ENCODE results near the gene FAM200B.

Gene FAM200B

GRCh38 chr4:15668566-15669435, 12.8 kb upstream of the FAM200B start:
- no peak for DNase-seq (ENCODE audit: low spot score)

GRCh38 chr4:15670576-15670975, 11.1 kb upstream of the FAM200B start:
- no peak for DNase-seq (ENCODE audit: low spot score)

GRCh38 chr4:15672101-15672500, 9.5 kb upstream of the FAM200B start:
- DNase-seq (ENCODE audit: low spot score) = no peak

- no peak for DNase-seq (ENCODE audit: low spot score)
These were observed 8.3 kb upstream of the FAM200B start for GRCh38 chr4:15673337-15673736.

GRCh38 chr4:15674046-15674445, 7.6 kb upstream of the FAM200B start:
- DNase-seq (ENCODE audit: low spot score) = no peak

GRCh38 chr4:15674926-15675325, 6.7 kb upstream of the FAM200B start:
- no peak for DNase-seq (ENCODE audit: low spot score)

DNA sequence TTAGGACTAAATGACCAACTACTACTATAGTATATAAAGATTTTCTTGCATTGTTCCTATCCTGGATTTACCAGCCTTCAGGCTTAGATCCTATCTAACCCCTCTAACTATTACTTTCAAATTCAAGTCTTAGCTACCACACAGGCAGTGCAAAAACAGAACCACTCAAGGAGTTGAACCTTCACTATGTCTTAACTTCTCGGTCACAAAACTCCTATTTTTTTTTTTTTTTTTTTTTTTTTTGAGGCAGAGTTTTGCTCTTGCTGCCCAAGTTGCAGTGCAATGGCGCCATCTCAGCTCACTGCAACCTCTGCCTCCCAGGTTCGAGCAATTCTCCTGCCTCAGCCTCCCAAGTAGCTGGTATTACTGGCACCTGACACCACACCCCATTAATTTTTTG, 6.3 kb upstream of the FAM200B start:
- no peak for DNase-seq (ENCODE audit: low spot score)

DNA sequence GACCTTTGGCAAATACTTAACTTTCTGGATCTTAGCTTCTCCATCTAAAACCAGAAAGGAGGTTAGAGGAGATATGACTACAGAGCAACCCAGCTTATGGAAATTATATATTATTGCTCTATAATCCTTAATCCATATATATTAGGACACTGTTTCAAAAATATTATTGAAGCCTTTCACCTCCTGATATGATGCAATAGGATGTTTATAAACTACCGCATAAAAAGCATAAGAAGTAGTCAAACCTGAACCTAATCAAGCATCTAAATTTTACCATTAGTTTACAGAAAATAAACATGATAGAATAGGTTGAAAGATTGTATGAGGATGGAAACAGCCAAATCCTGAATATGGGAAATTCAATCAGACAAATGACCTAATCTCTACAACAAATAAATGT, 5.6 kb upstream of the FAM200B start:
- no peak for DNase-seq (ENCODE audit: low spot score)

DNA sequence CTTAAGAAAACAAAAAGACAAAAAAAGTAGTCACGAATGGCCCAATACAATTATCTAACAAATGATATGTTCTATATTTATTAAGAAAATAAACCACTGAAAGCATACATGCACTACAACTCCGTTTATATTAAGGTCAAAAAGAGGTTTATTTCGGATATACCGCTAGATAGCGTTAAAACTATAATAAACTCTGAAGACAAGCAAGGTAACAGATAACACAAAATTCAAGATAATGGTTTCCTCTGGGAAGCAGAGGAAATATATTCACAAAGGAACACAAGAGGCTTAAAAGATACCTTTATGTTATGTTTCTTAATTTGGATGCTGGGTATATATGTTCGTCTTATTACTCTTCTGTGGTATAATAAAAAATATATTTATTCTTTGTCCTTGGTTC, 4.7 kb upstream of the FAM200B start:
- DNase-seq (ENCODE audit: low spot score) = no peak

- DNase-seq (ENCODE audit: low spot score) = no peak
These were observed 4.1 kb upstream of the FAM200B start for GRCh38 chr4:15677507-15677988.

DNA sequence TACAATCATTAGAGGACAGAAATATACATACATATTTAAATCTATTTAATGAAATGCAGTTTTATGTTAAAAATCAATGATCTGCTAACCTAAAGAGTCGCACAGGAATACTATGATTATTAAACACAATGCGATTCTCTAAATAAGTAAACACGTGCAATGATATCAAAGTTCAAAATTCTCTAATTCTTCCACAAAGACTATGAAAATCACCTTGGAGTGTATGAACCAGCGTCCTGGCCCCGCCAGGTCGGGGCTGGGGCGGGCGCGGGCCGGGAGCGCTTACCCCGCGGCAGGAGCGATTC, 608 bp upstream of the FAM200B start:
- DNase-seq (ENCODE audit: low spot score) = no peak

GRCh38 chr4:15682242-15683142, 865 bp downstream of the FAM200B start:
- no peak for DNase-seq (ENCODE audit: low spot score)

DNA sequence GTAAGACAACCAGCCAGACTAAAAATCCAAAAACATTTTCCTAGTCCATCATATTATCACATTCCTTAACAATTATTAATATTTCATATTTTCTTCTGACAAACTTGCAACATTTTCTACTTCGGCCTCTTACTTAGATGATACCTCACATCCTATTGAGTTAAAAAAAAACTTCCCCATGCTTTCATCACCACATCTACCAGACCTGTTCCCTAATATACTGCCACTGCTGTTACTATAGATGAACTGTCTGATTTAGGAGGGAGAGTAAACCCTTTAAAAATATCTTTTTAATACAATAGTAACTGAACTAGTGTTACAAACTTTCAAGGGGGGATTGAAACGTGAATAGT, 1.5 kb downstream of the FAM200B start:
- DNase-seq (ENCODE audit: low spot score) = no peak

- DNase-seq (ENCODE audit: low spot score) = no peak
These were observed 2.9 kb downstream of the FAM200B start for GRCh38 chr4:15684498-15684897.

DNA sequence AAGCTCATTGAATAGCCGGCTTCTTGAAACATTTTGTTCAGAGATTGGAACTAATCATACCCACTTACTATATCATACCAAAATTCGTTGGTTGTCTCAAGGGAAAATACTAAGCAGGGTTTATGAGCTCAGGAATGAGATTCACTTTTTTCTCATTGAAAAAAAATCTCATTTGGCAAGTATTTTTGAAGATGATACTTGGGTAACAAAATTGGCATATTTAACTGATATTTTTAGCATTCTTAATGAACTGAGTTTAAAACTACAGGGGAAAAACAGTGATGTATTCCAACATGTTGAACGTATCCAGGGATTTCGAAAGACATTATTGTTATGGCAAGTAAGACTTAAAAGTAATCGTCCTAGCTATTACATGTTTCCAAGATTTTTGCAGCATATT, 6.4 kb downstream of the FAM200B start:
- DNase-seq (ENCODE audit: low spot score) = no peak

- no peak for DNase-seq (ENCODE audit: low spot score)
These were observed 7.9 kb downstream of the FAM200B start for GRCh38 chr4:15689540-15689939.

DNA sequence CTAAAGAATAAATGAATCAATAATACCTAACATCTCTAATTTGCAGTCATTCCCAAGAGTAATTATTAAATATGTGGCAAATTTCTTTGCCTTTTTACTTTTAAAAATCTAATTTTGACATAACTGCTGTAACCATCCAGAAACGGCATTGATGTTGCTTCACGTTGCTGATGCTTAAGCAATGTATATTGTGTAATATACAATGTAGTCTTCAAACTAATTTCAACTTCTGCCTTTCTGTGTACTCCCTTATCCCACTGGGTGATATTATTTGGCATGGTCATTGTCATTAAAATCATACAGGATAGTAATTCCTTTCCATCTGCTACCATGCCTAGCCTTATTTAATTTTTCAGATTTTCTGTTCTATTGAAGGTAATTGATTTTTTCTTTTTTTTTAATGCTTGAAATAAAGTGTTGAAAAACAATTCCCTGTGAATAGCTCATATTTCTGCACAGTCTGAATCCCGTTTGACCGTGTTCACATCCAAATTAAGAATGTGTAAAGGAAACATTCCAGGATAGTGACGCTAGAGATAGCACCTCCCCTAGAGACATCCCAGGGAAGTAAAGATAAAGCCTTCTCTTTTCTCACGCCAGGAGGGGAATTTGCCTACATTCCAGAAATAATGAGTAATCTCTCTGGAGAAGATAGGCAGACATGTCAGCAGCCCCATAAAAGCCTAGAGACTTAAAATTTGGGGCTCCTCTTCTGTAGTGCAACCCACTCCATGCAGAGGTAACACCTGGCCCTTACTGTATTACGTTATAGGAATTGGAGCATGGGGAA, 8.6 kb downstream of the FAM200B start:
- peak; percentile 67 for DNase-seq (ENCODE audit: low spot score)

GRCh38 chr4:15691346-15692135, 9.9 kb downstream of the FAM200B start:
- peak; percentile 20 for DNase-seq (ENCODE audit: low spot score)

DNA sequence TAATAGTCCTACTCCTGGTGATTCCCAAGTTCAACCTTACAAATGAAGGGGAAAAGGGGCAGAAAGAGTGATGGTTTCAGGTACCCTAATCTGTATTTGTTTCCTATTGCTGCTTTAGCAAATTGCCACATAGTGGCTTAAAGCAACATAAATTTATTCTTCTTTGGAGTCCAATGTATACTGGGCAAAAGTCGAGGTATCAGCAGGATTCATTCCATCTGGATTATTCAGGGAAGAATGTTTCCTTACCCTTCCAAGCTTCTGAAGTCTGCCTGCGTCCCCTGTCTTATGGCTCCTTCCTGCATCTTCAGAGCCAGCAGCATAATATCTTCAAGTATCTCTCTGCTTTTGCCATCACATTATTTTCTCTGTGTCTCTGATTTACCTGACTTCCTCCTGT, 11.0 kb downstream of the FAM200B start:
- DNase-seq (ENCODE audit: low spot score) = no peak

GRCh38 chr4:15694431-15694830, 12.8 kb downstream of the FAM200B start:
- no peak for DNase-seq (ENCODE audit: low spot score)

- DNase-seq (ENCODE audit: low spot score) = peak; percentile 78
These were observed 13.6 kb downstream of the FAM200B start for GRCh38 chr4:15695240-15695699.
